ENCODE data around the gene VWA3B.

DNA sequence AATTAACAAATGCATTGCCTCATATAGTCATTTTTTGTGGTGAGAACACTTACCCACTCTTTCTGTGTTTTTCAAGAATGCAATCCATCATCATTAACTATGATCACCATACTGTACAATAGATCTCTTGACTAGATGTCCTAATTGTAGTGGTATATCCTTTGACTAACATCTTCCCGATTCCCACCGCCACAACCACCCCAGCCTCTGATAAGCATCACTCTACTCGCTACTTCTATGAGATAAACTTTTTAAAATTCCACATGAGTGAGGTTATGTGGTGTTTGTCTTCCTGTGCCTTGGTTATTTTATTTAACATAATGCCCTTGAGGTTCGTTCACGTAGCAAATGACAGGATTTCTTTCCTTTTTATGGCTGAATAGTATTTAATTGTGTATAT, 6.6 kb downstream of the VWA3B start:
- TF ChIP-seq FOXP2 (optimal IDR thresholded peaks at IDR 0.05; ENCODE audit: control extremely low read depth, extremely low read length, insufficient read depth): no peak
- no peak for TF ChIP-seq POLR2AphosphoS5 (IDR thresholded peaks at IDR 0.05; ENCODE audit: borderline replicate concordance, low read depth, low read length)
